Neural progenitor cell (in vitro differentiated cells): ENCODE measurements around the gene FERMT3. TPM values are rescaled to one million over a fixed set of nuclear protein-coding genes. Genes with fewer than 3 reads are reported as not detected.

ENCODE experiments used
- DNase-seq: peaks from one replicate; pipeline ENCODE4 v3.0.0-alpha.2; 2016; ENCODE audit warnings: low spot score
- H2AFZ ChIP-seq: fragments of 200-600 bp; sonication (generic); replicated peaks from 2 replicates; pipeline ENCODE4 v1.6.1; 2016; ENCODE audit warnings: antibody characterized with exemption
- H3F3A ChIP-seq: fragments of 200-600 bp; sonication (generic); 2 replicates; pipeline ENCODE4 v1.6.1; 2016; ENCODE audit warnings: antibody characterized with exemption, low read depth
- H3K27ac ChIP-seq: fragments of 200-600 bp; sonication (generic); 2 replicates; pipeline ENCODE4 v1.5.1; 2016; ENCODE audit warnings: mild to moderate bottlenecking
- H3K27me3 ChIP-seq: fragments of 200-600 bp; sonication (generic); 2 replicates; pipeline ENCODE4 v1.6.1; 2016; ENCODE audit warnings: mild to moderate bottlenecking, moderate library complexity
- H3K36me3 ChIP-seq: fragments of 200-600 bp; sonication (generic); 2 replicates; pipeline ENCODE4 v1.5.1; 2016
- H3K4me1 ChIP-seq: fragments of 200-600 bp; sonication (generic); 2 replicates; pipeline ENCODE4 v1.6.1; 2016; ENCODE audit warnings: mixed run types
- H3K4me2 ChIP-seq: fragments of 200-600 bp; sonication (generic); 2 replicates; pipeline ENCODE4 v1.6.1; 2016
- H3K4me3 ChIP-seq: fragments of 200-600 bp; sonication (generic); 2 replicates; pipeline ENCODE4 v1.5.1; 2016
- H3K79me2 ChIP-seq: fragments of 200-600 bp; sonication (generic); 2 replicates; pipeline ENCODE4 v1.6.1; 2016; ENCODE audit warnings: low read depth
- H3K9ac ChIP-seq: fragments of 200-600 bp; sonication (generic); 2 replicates; pipeline ENCODE4 v1.6.1; 2016
- H3K9me3 ChIP-seq: fragments of 200-600 bp; sonication (generic); 2 replicates; pipeline ENCODE4 v1.5.1; 2016; ENCODE audit warnings: low read depth
- H4K20me1 ChIP-seq: fragments of 200-600 bp; sonication (generic); 2 replicates; pipeline ENCODE4 v1.6.1; 2016; ENCODE audit warnings: low read depth
- H3K27ac Mint-ChIP-seq: 3 replicates; pipeline ENCODE4 v1.8.0; 2021; ENCODE audit warnings: mixed read lengths
- H3K27me3 Mint-ChIP-seq: 2 replicates; pipeline ENCODE4 v1.8.0; 2022; ENCODE audit warnings: low read depth, mild to moderate bottlenecking, inconsistent platforms, moderate library complexity, mixed read lengths; ENCODE audit not compliant: insufficient read depth
- H3K36me3 Mint-ChIP-seq: 3 replicates; pipeline ENCODE4 v1.8.0; 2021; ENCODE audit warnings: mixed read lengths
- H3K4me1 Mint-ChIP-seq: 3 replicates; pipeline ENCODE4 v1.8.0; 2021; ENCODE audit warnings: mixed read lengths
- H3K4me3 Mint-ChIP-seq: 3 replicates; pipeline ENCODE4 v1.8.0; 2021; ENCODE audit warnings: mild to moderate bottlenecking, moderate library complexity, mixed read lengths
- H3K9me3 Mint-ChIP-seq: 3 replicates; pipeline ENCODE4 v1.8.0; 2020; ENCODE audit warnings: mixed read lengths
- CTCF ChIP-seq: fragments of 200-600 bp; sonication (generic); IDR thresholded peaks from 2 replicates; pipeline ENCODE4 v1.5.1; 2017; ENCODE audit warnings: antibody characterized with exemption, mild to moderate bottlenecking
- EZH2 ChIP-seq: fragments of 200-600 bp; sonication (generic); IDR thresholded peaks from 2 replicates; pipeline ENCODE4 v1.6.1; 2017; ENCODE audit warnings: antibody characterized with exemption, mild to moderate bottlenecking, moderate library complexity
- EZH2phosphoT487 ChIP-seq: fragments of 200-600 bp; sonication (generic); IDR thresholded peaks from 2 replicates; pipeline ENCODE4 v1.6.1; 2017; ENCODE audit warnings: antibody characterized with exemption
- total RNA-seq: library from RNA; depleted of rRNA; stranded (reverse); fragments of >200 nt; gene quantifications from 2 replicates; pipeline ENCODE4 v1.2.3, GENCODE V29; 2015; ENCODE audit warnings: low replicate concordance

FERMT3 gene
- total RNA-seq, 1 donor from 2014 or later = not detected

DNA sequence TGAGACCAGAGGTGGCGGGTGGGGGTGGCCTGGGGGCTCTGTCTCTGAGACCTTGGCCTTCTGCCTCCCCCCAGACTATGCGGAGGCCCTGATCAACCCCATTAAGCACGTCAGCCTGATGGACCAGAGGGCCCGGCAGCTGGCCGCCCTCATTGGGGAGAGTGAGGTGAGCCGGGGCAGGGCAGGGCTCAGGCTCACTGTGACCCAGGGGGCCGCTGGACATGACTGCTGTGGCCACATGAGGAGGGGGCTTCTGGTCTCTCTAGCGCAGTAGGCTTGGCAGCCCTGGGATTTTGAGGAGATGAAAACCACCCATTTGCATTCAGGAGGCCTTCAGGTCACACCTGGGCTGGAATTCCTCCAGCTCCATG, 57.4 kb downstream of the FERMT3 start:
- Histone ChIP-seq H3K36me3 (no peaks in the 10 kb centered on the region), H3K9me3 (no peaks in the 10 kb centered on the region), H3K79me2 (no peaks in the 10 kb centered on the region), H3K27ac (no peak overlapping the region), H3K4me3 (no peak overlapping the region), H3K27me3 (no peaks in the 10 kb centered on the region), H4K20me1 (peaks cover 4% of the 10 kb centered on the region), H3K4me1 (peaks cover 5% of the 10 kb centered on the region), H3F3A (peaks cover 12% of the 10 kb centered on the region), H3K9ac (no peak overlapping the region), H3K4me2 (no peak overlapping the region), H2AFZ (no peak overlapping the region)
- Mint-ChIP-seq H3K4me3 (no peak overlapping the region), H3K27ac (no peak overlapping the region), H3K4me1 (peaks cover 15% of the 10 kb centered on the region), H3K36me3 (peaks cover 18% of the 10 kb centered on the region), H3K27me3 (peaks cover 12% of the 10 kb centered on the region), H3K9me3 (no peaks in the 10 kb centered on the region)
- DNase-seq = no peak
- TF ChIP-seq CTCF (no peak), EZH2 (no peak), EZH2phosphoT487 (no peak)

- H3F3A ChIP-seq = peaks cover 17% of the 10 kb centered on the region
- H3K36me3 ChIP-seq = no peaks in the 10 kb centered on the region
- H3K9ac ChIP-seq = no peak overlapping the region
- H3K4me3 Mint-ChIP-seq = no peak overlapping the region
- no peak overlapping the region for H3K27ac Mint-ChIP-seq
- DNase-seq = no peak
- no peak overlapping the region for H3K4me3 ChIP-seq
- H3K79me2 ChIP-seq = no peaks in the 10 kb centered on the region
- TF ChIP-seq EZH2 (no peak), CTCF (no peak), EZH2phosphoT487 (no peak)
- H3K27me3 ChIP-seq = no peaks in the 10 kb centered on the region
- H3K4me2 ChIP-seq = no peak overlapping the region
- no peaks in the 10 kb centered on the region for H3K9me3 Mint-ChIP-seq
- no peaks in the 10 kb centered on the region for H3K9me3 ChIP-seq
- H3K36me3 Mint-ChIP-seq = peaks cover 16% of the 10 kb centered on the region
- no peak overlapping the region for H2AFZ ChIP-seq
- H3K27me3 Mint-ChIP-seq = peaks cover 13% of the 10 kb centered on the region
- H3K4me1 Mint-ChIP-seq = peaks cover 17% of the 10 kb centered on the region
- H3K27ac ChIP-seq = no peak overlapping the region
- peaks cover 4% of the 10 kb centered on the region for H4K20me1 ChIP-seq
- peaks cover 7% of the 10 kb centered on the region for H3K4me1 ChIP-seq
These were observed 57.9 kb downstream of the FERMT3 start for GRCh38 chr11:64264371-64264852.

DNA sequence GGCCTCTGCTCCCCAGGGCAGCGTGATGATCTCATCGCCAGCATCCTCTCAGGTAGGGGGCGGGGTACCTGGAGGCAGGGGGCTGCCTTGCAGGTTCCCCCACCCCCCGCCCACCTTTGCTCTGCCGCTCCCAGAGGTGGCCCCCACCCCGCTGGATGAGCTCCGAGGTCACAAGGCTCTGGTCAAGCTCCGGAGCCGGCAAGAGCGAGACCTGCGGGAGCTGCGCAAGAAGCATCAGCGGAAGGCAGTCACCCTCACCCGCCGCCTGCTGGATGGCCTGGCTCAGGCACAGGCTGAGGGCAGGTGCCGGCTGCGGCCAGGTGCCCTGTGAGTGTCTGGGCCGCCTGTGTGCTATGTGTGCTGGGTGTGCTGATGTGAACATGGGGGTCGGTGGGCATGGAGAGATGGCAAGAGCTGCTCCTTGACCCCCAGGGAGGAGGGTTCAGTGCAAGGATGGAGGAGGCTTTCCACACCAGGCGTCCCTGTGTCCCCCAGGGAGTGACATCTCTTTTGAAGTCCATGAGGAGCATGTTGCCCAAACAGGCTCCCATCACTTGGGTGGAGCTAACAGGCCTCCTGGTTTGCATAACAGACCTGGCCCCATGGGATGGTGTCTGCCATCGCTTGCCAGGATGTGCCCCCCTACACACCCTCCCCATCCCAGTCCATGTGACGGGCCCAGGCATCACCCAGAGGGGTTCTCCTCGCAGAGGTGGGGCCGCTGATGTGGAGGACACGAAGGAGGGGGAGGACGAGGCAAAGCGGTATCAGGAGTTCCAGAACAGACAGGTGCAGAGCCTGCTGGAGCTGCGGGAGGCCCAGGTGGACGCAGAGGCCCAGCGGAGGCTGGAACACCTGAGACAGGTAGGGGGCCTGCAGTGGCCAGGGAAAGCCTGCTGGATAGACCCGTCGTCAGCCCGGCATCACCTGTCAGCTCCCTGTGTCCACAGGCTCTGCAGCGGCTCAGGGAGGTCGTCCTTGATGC, 58.9 kb downstream of the FERMT3 start:
- DNase-seq = no peak
- Histone ChIP-seq H2AFZ (no peak overlapping the region), H3F3A (peaks cover 25% of the 10 kb centered on the region), H3K4me3 (no peak overlapping the region), H3K4me2 (no peak overlapping the region), H3K27me3 (no peaks in the 10 kb centered on the region), H4K20me1 (peaks cover 4% of the 10 kb centered on the region), H3K4me1 (peaks cover 7% of the 10 kb centered on the region), H3K9me3 (no peaks in the 10 kb centered on the region), H3K9ac (no peak overlapping the region), H3K27ac (no peak overlapping the region), H3K79me2 (no peaks in the 10 kb centered on the region), H3K36me3 (no peaks in the 10 kb centered on the region)
- peaks cover 7% of the 10 kb centered on the region for H3K36me3 Mint-ChIP-seq
- no peak overlapping the region for H3K27ac Mint-ChIP-seq
- TF ChIP-seq EZH2phosphoT487 (no peak), CTCF (no peak)
- H3K4me3 Mint-ChIP-seq = no peak overlapping the region
- H3K4me1 Mint-ChIP-seq = peaks cover 21% of the 10 kb centered on the region
- peaks cover 16% of the 10 kb centered on the region for H3K27me3 Mint-ChIP-seq
- H3K9me3 Mint-ChIP-seq = no peaks in the 10 kb centered on the region
